ENCODE measurements around the gene RASGRP2.

RASGRP2 gene

DNA sequence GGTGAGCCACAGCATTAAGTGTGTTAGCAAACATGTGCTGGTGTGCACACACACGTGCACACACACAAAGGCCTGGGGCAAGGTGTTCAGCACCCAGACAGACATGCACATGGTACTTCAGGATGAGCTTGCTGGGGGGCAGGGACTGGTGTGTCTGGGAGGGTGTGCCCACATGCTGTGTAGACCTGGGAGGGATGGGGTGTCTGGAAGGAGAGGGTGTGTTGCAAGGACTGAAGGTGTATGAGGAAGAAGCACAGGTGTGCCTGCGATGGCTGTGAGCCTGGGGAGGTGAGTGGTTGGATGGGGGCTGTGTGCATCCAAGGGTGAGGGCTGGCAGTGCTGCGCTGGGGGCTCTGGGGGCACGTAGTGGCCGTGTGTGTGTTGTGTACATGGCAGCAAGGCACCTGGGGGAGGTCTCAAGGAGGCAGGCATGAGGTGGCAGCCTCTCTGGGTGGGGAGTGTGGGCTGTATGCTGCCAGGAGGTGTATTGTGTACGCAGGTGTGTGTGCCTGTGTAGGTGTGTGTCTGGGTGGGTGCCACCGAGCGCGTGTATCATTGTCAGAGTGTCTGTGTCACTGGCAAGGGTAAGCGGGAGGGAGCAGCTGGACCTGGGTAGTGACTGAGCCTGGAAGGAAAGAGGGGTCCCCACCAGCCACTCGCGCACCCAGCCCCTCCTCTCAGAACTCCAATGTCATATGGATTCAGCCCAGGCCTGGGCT is 23.1 kb downstream of the RASGRP2 start:
- CTCF ChIA-PET = interaction anchor here (1.3 to 2.3 kb wide), 3 partner anchors 17 to 32 kb away, joined by 3 to 16 read pairs (median 10); no protein-coding TSS in a partner anchor
- Histone ChIP-seq H3K9me3 (ENCODE audit: control insufficient read depth, insufficient read depth, low read depth, low read length) (no peaks in the 10 kb centered on the region), H3K4me1 (ENCODE audit: control insufficient read depth, insufficient read depth, low read length) (no peaks in the 10 kb centered on the region), H3K27ac (ENCODE audit: extremely low read depth, low read depth, low read length) (no peak overlapping the region), H3K4me3 (ENCODE audit: low read depth, low read length) (no peak overlapping the region), H3K36me3 (ENCODE audit: control insufficient read depth in 2 of 2, insufficient read depth in 1 of 2, low read length in 2 of 2) (no peaks in the 10 kb centered on the region)
- POLR2A ChIA-PET = no interaction called here
- TF ChIP-seq ZNF366 (tag by site-specific recombination; conservative IDR thresholded peaks at IDR 0.05) (no peak), MYNN (tag by site-specific recombination; IDR thresholded peaks at IDR 0.05; ENCODE audit: borderline replicate concordance) (no peak), KLF9 (tag by site-specific recombination; IDR thresholded peaks at IDR 0.05; ENCODE audit: low read depth) (no peak), GLI4 (tag by site-specific recombination; IDR thresholded peaks at IDR 0.05) (no peak), ZXDB (tag by site-specific recombination; IDR thresholded peaks at IDR 0.05) (no peak), ZFHX2 (tag by site-specific recombination; conservative IDR thresholded peaks at IDR 0.05) (peak; percentile 83), HOXC10 (CRISPR knock-in tag; IDR thresholded peaks at IDR 0.05) (no peak), GLIS2 (tag by site-specific recombination; IDR thresholded peaks at IDR 0.05) (0 out of 2 replicates have a peak, but pooled peaks have one; percentile 41), ZNF24 (tag by site-specific recombination; IDR thresholded peaks at IDR 0.05) (no peak), ZNF184 (tag by site-specific recombination; IDR thresholded peaks at IDR 0.05) (no peak), ZNF600 (tag by site-specific recombination; IDR thresholded peaks at IDR 0.05) (no peak), SP7 (tag by site-specific recombination; IDR thresholded peaks at IDR 0.05) (no peak), EGR2 (tag by site-specific recombination; IDR thresholded peaks at IDR 0.05; ENCODE audit: low read depth) (peak; percentile 93), ZNF394 (tag by site-specific recombination; IDR thresholded peaks at IDR 0.05; ENCODE audit: borderline replicate concordance) (no peak), GLIS1 (tag by site-specific recombination; IDR thresholded peaks at IDR 0.05) (peak; percentile 65), ZNF830 (tag by site-specific recombination; IDR thresholded peaks at IDR 0.05; ENCODE audit: low read depth) (no peak), ZBTB20 (tag by site-specific recombination; IDR thresholded peaks at IDR 0.05) (no peak), ZNF596 (tag by site-specific recombination; IDR thresholded peaks at IDR 0.05) (no peak)
- TF ChIP-seq, protein P1, sequence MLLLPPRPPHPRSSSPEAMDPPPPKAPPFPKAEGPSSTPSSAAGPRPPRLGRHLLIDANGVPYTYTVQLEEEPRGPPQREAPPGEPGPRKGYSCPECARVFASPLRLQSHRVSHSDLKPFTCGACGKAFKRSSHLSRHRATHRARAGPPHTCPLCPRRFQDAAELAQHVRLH (tag by site-specific recombination; IDR thresholded peaks at IDR 0.05) = no peak
- TF ChIP-seq, protein P2, sequence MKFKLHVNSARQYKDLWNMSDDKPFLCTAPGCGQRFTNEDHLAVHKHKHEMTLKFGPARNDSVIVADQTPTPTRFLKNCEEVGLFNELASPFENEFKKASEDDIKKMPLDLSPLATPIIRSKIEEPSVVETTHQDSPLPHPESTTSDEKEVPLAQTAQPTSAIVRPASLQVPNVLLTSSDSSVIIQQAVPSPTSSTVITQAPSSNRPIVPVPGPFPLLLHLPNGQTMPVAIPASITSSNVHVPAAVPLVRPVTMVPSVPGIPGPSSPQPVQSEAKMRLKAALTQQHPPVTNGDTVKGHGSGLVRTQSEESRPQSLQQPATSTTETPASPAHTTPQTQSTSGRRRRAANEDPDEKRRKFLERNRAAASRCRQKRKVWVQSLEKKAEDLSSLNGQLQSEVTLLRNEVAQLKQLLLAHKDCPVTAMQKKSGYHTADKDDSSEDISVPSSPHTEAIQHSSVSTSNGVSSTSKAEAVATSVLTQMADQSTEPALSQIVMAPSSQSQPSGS (tag by site-specific recombination; IDR thresholded peaks at IDR 0.05; ENCODE audit: low read depth) = no peak
- TF ChIP-seq, protein P3, sequence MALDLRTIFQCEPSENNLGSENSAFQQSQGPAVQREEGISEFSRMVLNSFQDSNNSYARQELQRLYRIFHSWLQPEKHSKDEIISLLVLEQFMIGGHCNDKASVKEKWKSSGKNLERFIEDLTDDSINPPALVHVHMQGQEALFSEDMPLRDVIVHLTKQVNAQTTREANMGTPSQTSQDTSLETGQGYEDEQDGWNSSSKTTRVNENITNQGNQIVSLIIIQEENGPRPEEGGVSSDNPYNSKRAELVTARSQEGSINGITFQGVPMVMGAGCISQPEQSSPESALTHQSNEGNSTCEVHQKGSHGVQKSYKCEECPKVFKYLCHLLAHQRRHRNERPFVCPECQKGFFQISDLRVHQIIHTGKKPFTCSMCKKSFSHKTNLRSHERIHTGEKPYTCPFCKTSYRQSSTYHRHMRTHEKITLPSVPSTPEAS (tag by site-specific recombination; IDR thresholded peaks at IDR 0.05) = peak; percentile 77
- TF ChIP-seq, protein P4, sequence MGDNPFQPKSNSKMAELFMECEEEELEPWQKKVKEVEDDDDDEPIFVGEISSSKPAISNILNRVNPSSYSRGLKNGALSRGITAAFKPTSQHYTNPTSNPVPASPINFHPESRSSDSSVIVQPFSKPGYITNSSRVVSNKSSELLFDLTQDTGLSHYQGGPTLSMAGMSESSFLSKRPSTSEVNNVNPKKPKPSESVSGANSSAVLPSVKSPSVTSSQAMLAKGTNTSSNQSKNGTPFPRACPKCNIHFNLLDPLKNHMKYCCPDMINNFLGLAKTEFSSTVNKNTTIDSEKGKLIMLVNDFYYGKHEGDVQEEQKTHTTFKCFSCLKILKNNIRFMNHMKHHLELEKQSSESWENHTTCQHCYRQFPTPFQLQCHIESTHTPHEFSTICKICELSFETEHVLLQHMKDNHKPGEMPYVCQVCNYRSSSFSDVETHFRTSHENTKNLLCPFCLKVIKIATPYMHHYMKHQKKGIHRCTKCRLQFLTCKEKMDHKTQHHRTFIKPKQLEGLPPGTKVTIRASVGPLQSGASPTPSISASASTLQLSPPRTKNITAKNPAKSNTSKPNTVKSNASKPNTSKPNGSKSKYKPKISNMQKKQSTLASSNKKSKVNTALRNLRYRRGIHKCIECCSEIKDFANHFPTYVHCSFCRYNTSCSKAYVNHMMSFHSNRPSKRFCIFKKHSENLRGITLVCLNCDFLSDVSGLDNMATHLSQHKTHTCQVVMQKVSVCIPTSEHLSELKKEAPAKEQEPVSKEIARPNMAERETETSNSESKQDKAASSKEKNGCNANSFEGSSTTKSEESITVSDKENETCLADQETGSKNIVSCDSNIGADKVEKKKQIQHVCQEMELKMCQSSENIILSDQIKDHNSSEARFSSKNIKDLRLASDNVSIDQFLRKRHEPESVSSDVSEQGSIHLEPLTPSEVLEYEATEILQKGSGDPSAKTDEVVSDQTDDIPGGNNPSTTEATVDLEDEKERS (tag by site-specific recombination; IDR thresholded peaks at IDR 0.05) = no peak
- TF ChIP-seq, protein P5, sequence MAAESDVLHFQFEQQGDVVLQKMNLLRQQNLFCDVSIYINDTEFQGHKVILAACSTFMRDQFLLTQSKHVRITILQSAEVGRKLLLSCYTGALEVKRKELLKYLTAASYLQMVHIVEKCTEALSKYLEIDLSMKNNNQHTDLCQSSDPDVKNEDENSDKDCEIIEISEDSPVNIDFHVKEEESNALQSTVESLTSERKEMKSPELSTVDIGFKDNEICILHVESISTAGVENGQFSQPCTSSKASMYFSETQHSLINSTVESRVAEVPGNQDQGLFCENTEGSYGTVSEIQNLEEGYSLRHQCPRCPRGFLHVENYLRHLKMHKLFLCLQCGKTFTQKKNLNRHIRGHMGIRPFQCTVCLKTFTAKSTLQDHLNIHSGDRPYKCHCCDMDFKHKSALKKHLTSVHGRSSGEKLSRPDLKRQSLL (tag by site-specific recombination; IDR thresholded peaks at IDR 0.05) = no peak
- TF ChIP-seq, protein P6, sequence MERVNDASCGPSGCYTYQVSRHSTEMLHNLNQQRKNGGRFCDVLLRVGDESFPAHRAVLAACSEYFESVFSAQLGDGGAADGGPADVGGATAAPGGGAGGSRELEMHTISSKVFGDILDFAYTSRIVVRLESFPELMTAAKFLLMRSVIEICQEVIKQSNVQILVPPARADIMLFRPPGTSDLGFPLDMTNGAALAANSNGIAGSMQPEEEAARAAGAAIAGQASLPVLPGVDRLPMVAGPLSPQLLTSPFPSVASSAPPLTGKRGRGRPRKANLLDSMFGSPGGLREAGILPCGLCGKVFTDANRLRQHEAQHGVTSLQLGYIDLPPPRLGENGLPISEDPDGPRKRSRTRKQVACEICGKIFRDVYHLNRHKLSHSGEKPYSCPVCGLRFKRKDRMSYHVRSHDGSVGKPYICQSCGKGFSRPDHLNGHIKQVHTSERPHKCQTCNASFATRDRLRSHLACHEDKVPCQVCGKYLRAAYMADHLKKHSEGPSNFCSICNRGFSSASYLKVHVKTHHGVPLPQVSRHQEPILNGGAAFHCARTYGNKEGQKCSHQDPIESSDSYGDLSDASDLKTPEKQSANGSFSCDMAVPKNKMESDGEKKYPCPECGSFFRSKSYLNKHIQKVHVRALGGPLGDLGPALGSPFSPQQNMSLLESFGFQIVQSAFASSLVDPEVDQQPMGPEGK (tag by site-specific recombination; IDR thresholded peaks at IDR 0.05) = peak; percentile 34; the same call in 1 of the 2 replicates
- TF ChIP-seq, protein P7, sequence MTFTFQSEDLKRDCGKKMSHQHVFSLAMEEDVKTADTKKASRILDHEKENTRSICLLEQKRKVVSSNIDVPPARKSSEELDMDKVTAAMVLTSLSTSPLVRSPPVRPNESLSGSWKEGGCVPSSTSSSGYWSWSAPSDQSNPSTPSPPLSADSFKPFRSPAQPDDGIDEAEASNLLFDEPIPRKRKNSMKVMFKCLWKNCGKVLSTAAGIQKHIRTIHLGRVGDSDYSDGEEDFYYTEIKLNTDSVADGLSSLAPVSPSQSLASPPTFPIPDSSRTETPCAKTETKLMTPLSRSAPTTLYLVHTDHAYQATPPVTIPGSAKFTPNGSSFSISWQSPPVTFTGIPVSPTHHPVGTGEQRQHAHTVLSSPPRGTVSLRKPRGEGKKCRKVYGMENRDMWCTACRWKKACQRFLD (tag by site-specific recombination; IDR thresholded peaks at IDR 0.05) = no peak
- TF ChIP-seq, protein P8, sequence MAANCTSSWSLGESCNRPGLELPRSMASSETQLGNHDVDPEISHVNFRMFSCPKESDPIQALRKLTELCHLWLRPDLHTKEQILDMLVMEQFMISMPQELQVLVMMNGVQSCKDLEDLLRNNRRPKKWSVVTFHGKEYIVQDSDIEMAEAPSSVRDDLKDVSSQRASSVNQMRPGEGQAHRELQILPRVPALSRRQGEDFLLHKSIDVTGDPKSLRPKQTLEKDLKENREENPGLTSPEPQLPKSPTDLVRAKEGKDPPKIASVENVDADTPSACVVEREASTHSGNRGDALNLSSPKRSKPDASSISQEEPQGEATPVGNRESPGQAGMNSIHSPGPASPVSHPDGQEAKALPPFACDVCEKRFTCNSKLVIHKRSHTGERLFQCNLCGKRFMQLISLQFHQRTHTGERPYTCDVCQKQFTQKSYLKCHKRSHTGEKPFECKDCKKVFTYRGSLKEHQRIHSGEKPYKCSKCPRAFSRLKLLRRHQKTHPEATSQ (tag by site-specific recombination; IDR thresholded peaks at IDR 0.05) = no peak

Data from HEK293 (cell line).